DMS79 treated with DMSO at 0.1 percent for 48 hours (cell line): ENCODE data around the gene MAP1LC3A.

Source experiments
- DNase-seq: peaks from one replicate; lab custom pipeline; 2025; lab: John Stamatoyannopoulos, UW

Gene MAP1LC3A

DNA sequence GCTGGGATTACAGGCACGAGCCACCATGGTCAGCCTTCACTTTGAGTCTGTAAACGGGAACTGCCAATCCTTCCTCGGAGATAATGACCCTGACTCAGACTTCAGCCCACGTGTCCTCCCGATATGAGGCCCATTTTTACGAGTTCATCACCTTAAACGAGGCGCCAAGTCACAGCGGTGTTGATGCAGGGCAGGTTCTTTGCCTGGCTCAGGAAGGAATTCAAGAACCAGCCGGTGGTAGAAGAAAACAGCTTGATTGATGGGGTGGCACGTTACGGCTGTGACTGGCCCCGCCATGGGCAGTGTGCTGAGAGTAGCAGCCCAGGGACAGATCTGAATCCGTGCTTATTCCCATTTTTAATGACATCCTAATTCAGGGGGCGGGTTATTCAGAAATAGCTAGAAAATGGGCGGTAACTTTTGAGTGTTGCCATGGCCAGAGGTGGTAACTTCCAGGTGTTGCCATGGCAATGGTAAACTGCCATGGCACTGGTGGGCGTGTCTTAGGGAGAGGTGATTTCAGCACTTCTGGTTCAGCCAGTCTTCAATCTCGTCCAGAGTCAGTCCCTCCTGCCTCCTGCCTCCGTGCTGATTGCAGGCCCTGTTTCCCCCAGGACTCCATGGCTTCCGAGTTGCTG, 9.1 kb upstream of the MAP1LC3A start:
- DNase-seq: no peak

- no peak for DNase-seq
Observed at GRCh38 chr20:34549929-34550305, 8.6 kb upstream of the MAP1LC3A start.

- DNase-seq: no peak
Observed at GRCh38 chr20:34552569-34552968, 5.9 kb upstream of the MAP1LC3A start.

DNA sequence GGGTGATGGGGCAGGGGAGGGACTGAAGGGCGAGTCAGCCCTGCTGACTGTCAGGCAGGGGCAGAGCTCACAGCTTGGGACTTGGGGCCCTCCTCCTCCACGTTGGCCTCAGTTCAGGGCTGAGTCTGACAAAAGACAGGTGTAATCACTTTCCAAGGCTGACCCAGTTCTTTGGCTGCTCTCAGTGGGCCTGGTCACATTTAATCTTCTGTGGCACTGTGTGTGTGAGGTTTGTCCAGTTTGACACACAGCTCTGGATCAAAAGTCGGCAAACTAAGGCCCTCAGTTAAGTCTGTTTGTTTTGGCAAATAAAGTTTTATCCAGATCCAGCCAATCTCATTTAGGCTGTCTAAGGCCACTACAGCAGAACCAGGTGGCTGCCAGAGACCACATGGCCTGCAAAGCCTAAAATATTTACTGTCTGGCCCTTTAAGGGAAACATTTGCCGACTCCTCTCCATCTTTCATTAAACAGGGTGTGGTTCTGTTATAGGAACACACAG, 5.1 kb upstream of the MAP1LC3A start:
- DNase-seq: no peak

- peak; percentile 27 for DNase-seq
Observed at GRCh38 chr20:34557936-34558319, 590 bp upstream of the MAP1LC3A start.

DNA sequence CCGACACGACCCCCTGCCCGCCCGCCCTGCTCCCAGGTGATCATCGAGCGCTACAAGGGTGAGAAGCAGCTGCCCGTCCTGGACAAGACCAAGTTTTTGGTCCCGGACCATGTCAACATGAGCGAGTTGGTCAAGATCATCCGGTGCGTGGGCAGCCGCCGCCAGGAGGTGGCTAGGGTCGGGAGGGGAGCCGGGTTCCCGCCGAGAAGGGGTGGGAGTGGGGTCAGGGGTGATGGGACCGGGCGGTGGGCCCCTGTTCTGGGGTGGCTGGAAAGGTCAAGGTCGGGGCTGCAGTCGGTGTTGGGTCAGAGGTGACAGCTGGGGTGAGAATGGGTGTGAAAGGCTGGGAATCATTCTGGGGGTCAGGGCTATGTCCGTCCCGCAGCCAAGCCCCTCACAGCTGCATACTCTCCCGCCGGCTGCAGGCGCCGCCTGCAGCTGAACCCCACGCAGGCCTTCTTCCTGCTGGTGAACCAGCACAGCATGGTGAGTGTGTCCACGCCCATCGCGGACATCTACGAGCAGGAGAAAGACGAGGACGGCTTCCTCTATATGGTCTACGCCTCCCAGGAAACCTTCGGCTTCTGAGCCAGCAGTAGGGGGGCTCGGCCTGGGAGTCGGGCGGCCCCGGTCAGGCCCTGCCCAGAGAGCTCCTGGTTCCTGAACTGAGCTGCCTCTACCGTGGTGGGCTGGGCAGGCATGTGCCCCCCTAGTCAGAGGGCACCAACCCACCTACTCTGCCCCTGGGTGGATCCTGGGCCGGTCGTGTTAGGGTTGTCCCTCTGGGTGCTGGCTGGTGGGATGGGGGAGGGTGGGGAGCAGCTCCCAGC, 1.0 kb downstream of the MAP1LC3A start:
- DNase-seq: no peak

GRCh38 chr20:34560141-34560523, 1.6 kb downstream of the MAP1LC3A start:
- DNase-seq: no peak

DNA sequence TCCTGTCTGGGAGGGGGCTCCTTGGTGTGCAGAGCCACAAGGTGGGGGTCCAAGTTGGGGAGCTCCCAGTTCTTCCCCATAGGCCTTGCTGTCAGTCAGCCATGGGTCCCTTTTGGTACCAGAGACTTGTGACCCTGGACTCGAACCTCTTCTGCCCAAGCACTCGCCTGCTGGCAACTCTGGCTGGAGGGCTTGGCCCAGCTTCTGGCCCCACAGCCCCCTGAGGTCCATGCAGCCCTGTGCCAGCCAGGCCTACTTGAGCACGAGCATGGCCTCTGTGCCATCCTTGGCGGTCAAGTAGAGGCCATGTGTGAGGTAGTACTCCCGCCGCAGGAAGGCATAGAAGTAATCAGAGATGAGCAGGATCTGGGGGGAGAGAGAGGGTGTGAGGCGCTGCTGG, 2.1 kb downstream of the MAP1LC3A start:
- DNase-seq: no peak

DNA sequence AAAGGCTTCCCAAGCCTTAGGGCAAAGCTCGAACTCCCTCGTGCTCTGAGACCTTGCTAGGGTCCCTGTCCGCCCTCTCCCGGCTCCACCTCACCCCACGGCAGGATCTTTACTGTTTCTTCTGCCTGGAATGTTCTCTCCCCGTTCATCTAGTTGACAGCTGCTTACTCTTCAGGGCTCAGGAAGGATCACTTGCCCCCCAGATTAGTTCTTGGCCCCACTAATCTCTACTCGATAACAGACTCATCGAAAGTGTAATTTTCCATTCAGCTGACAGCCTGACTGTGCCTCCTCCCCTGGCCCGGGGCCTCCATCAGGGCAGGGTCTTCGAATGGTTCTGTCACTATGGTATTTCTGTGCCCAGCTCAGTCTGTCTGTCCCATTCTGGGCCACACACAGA, 3.1 kb downstream of the MAP1LC3A start:
- DNase-seq: no peak

GRCh38 chr20:34562641-34563040, 4.1 kb downstream of the MAP1LC3A start:
- no peak for DNase-seq

DNA sequence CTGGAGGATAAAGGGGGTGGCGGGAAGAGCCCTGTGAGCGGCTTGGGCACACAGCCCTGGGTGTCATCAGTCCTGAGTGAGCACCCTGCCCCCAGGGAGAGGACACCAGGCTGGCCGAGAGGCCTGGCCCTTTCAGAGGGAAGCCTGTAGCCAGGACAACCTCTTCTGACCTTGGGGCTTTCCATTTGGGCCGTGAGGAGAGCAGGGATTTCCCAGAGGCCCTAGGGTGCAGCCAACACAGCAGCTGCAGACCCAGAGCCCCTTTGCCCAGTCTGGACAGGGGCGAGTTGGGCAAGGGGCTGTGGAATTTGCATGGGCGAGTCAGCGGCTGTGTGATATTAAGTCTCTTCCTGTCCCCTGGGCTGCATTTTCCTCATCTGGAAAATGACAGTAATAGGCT, 6.3 kb downstream of the MAP1LC3A start:
- no peak for DNase-seq

- peak; percentile 20 for DNase-seq
Observed at GRCh38 chr20:34566978-34567891, 8.7 kb downstream of the MAP1LC3A start.

DNA sequence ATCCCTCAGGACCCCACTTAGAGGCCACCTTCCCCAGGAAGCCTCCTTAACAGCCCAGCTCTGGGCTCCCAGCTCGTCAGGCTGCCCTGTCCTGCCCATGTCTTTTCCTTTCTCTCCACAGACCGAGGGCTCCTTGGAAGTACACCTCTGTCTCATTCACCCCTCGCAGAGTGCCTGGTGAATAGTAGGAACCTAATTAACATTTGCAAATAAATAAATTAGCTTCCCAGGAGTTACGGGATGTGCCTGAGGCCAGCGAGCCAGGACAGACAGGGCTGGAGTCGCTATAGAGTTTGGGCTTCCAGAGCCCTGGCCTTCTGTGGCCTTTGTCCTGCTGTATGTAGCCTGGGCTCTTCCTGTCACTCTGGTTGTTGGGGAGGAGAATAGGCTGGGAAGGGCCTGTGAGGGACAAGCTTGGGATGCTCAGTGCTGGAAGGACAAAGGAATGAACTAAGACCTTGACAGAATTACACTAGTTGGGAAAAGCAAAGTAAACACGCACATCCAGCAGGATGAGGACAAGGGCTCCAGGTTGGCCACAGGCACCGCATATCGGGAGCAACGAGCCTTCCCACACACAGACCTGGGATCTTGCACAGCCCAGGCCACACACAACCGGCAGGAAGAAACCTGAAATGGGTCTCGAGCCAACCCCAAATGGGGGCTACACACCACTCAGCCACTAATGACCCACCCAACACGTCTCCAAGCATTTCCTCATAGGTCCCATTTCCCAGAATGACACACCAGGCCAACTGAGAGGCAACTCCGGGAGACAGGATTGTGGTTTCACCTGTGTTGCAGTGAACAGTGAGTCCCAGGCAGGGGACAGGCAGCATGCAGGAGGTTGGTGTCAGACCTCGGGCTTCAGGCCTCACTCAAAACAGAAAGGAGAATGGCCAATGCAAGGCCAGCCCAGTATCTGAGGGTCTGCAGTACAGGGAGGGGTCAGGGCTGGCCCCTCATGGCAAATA, 9.7 kb downstream of the MAP1LC3A start:
- DNase-seq: no peak

GRCh38 chr20:34569598-34569997, 11.1 kb downstream of the MAP1LC3A start:
- DNase-seq: no peak

DNA sequence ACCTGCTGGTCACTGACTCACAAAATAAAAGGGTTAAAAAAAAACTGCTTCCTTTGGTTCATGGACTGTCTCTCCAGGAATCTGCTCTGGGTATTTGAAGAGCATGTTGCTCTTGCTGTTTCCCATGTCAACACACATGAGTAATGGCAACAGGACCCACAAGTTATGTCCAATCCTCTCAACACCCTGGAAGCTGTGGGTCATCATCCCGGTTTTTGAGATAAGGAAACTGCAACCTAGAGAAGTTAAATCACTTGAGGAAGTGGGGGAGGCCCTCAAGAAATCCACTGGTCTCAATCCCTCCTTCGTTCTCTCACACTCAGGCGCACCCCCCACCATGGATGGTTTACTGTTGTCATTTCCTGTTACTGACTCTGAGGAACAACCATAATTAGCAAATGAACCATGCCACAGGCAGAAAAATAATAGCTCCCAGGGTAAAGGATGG, 12.4 kb downstream of the MAP1LC3A start:
- no peak for DNase-seq

DNA sequence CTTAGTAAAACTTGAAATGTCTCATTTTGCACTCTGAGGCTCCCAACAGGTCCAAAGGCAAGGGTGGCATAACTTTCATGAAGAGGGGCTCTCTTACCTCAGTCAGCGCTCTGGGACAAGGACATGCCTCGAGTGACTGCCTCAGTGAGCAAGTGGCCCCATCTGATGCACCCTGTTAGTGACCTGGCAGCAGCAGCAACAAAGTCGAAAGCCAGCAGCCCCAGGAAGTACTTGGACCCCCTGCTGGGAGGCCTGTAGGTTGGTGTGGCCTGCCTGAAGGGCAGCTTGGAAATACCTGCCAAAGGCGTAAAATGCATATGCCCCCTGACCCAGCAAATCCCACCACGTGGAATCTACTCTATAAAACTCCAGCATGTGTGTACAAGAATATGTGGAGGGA, 13.2 kb downstream of the MAP1LC3A start:
- DNase-seq: no peak

- no peak for DNase-seq
Observed at GRCh38 chr20:34573541-34574300, 15.2 kb downstream of the MAP1LC3A start.

DNA sequence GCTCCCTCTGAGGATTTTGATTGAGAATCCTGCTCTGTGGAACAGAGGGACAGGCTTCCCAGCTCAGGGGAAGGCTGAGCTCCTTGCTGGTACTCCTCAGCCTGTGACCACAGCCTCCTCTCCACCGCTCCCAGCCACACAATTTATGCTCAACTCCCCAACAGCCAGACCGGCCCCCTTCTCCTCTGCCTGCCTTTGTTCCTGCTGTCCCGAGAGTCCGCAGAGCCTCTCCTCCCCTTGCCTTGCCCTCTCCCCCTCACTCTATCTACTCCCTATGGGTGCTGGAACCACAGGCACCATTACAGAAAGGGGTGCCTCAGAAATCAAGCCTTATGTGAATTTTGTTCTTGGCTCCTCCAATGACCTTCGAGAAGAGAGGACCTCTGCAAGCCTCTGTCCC, 15.9 kb downstream of the MAP1LC3A start:
- DNase-seq: no peak

DNA sequence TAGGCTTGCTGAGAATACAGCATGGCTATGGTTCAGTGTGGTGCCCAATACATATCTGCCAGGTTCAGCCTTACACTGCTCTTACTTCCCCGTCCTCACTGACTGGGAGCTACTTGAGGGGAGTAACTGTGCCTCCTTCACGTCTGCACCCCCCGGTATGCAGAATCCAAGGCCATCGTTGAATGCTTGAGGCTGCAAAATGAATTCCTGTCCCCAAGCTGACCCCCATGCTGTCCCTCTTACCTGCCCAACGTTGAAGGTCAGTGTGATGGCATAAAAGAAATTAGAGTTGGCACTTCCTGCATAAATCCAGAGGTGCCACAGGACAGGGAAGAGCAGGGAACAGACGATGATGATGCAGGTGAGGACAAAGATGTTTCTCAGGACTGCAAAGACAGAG, 16.3 kb downstream of the MAP1LC3A start:
- DNase-seq: no peak

- DNase-seq: no peak
Observed at GRCh38 chr20:34575271-34575670, 16.8 kb downstream of the MAP1LC3A start.
